ENCODE results near the gene ZC3H7A.

The ZC3H7A gene

GRCh38 chr16:11740567-11740966 lies 56.5 kb downstream of the ZC3H7A start:
- Histone ChIP-seq H3K27ac (ENCODE audit: low read depth in 2 of 2, low read length in 2 of 2) (peak overlapping the region; percentile 98), H3K36me3 (ENCODE audit: control insufficient read depth in 2 of 2, insufficient read depth in 2 of 2, low read length in 2 of 2) (peaks cover 14 to 17% of the 10 kb centered on the region in 2 donors), H3K9me3 (ENCODE audit: control insufficient read depth in 2 of 2, low read length in 2 of 2) (no peaks in the 10 kb centered on the region), H3K4me1 (ENCODE audit: control insufficient read depth in 2 of 2, insufficient read depth in 2 of 2, low read length in 2 of 2) (peaks cover 27 to 33% of the 10 kb centered on the region in 2 donors), H3K9ac (ENCODE audit: low read depth in 1 of 2, low read length in 2 of 2) (peak overlapping the region; percentile 99), H3K4me3 (ENCODE audit: low read length in 2 of 2) (peak overlapping the region; percentile 91 to 93), H3K27me3 (ENCODE audit: control insufficient read depth in 2 of 2, insufficient read depth in 2 of 2, low read length in 2 of 2) (no peaks in the 10 kb centered on the region)

- Histone ChIP-seq H3K9ac (ENCODE audit: low read depth in 1 of 2, low read length in 2 of 2) (peak overlapping the region in 1 of 2 donors; percentile 27), H3K4me1 (ENCODE audit: control insufficient read depth in 2 of 2, insufficient read depth in 2 of 2, low read length in 2 of 2) (peaks cover 25% of the 10 kb centered on the region in 2 donors)
Measured at GRCh38 chr16:11738742-11739544, 58.1 kb downstream of the ZC3H7A start.

GRCh38 chr16:11737713-11738112 lies 59.3 kb downstream of the ZC3H7A start:
- Histone ChIP-seq H3K9ac (ENCODE audit: low read depth in 1 of 2, low read length in 2 of 2) (no peak overlapping the region), H3K9me3 (ENCODE audit: control insufficient read depth in 2 of 2, low read length in 2 of 2) (no peaks in the 10 kb centered on the region), H3K27me3 (ENCODE audit: control insufficient read depth in 2 of 2, insufficient read depth in 2 of 2, low read length in 2 of 2) (no peaks in the 10 kb centered on the region), H3K27ac (ENCODE audit: low read depth in 2 of 2, low read length in 2 of 2) (no peak overlapping the region), H3K36me3 (ENCODE audit: control insufficient read depth in 2 of 2, insufficient read depth in 2 of 2, low read length in 2 of 2) (peaks cover 30 to 32% of the 10 kb centered on the region in 2 donors), H3K4me1 (ENCODE audit: control insufficient read depth in 2 of 2, insufficient read depth in 2 of 2, low read length in 2 of 2) (peaks cover 19 to 23% of the 10 kb centered on the region in 2 donors), H3K4me3 (ENCODE audit: low read length in 2 of 2) (no peak overlapping the region)

More at GRCh38 chr16:11738742-11739544, 58.1 kb downstream of the ZC3H7A start:
- peaks cover 27 to 29% of the 10 kb centered on the region in 2 donors for H3K36me3 ChIP-seq (ENCODE audit: control insufficient read depth in 2 of 2, insufficient read depth in 2 of 2, low read length in 2 of 2)
- H3K4me3 ChIP-seq (ENCODE audit: low read length in 2 of 2) = peak overlapping the region in 1 of 2 donors; percentile 52
- no peak overlapping the region for H3K27ac ChIP-seq (ENCODE audit: low read depth in 2 of 2, low read length in 2 of 2)
- no peaks in the 10 kb centered on the region for H3K27me3 ChIP-seq (ENCODE audit: control insufficient read depth in 2 of 2, insufficient read depth in 2 of 2, low read length in 2 of 2)
- no peaks in the 10 kb centered on the region for H3K9me3 ChIP-seq (ENCODE audit: control insufficient read depth in 2 of 2, low read length in 2 of 2)

- no peak overlapping the region for H3K9ac ChIP-seq (ENCODE audit: low read depth in 1 of 2, low read length in 2 of 2)
- H3K27me3 ChIP-seq (ENCODE audit: control insufficient read depth in 2 of 2, insufficient read depth in 2 of 2, low read length in 2 of 2) = no peaks in the 10 kb centered on the region
- H3K4me1 ChIP-seq (ENCODE audit: control insufficient read depth in 2 of 2, insufficient read depth in 2 of 2, low read length in 2 of 2) = peaks cover 21 to 27% of the 10 kb centered on the region in 2 donors
- H3K9me3 ChIP-seq (ENCODE audit: control insufficient read depth in 2 of 2, low read length in 2 of 2) = no peaks in the 10 kb centered on the region
- H3K27ac ChIP-seq (ENCODE audit: low read depth in 2 of 2, low read length in 2 of 2) = no peak overlapping the region
- peaks cover 37 to 40% of the 10 kb centered on the region in 2 donors for H3K36me3 ChIP-seq (ENCODE audit: control insufficient read depth in 2 of 2, insufficient read depth in 2 of 2, low read length in 2 of 2)
- H3K4me3 ChIP-seq (ENCODE audit: low read length in 2 of 2) = no peak overlapping the region
Measured at GRCh38 chr16:11736903-11737302, 60.2 kb downstream of the ZC3H7A start.

GRCh38 chr16:11735787-11736186 lies 61.3 kb downstream of the ZC3H7A start:
- Histone ChIP-seq H3K4me3 (ENCODE audit: low read length in 2 of 2) (no peak overlapping the region), H3K9ac (ENCODE audit: low read depth in 1 of 2, low read length in 2 of 2) (no peak overlapping the region), H3K4me1 (ENCODE audit: control insufficient read depth in 2 of 2, insufficient read depth in 2 of 2, low read length in 2 of 2) (peaks cover 20 to 21% of the 10 kb centered on the region in 2 donors), H3K36me3 (ENCODE audit: control insufficient read depth in 2 of 2, insufficient read depth in 2 of 2, low read length in 2 of 2) (peaks cover 42 to 48% of the 10 kb centered on the region in 2 donors), H3K27ac (ENCODE audit: low read depth in 2 of 2, low read length in 2 of 2) (no peak overlapping the region), H3K27me3 (ENCODE audit: control insufficient read depth in 2 of 2, insufficient read depth in 2 of 2, low read length in 2 of 2) (no peaks in the 10 kb centered on the region), H3K9me3 (ENCODE audit: control insufficient read depth in 2 of 2, low read length in 2 of 2) (no peaks in the 10 kb centered on the region)

- peaks cover 12 to 14% of the 10 kb centered on the region in 2 donors for H3K4me1 ChIP-seq (ENCODE audit: control insufficient read depth in 2 of 2, insufficient read depth in 2 of 2, low read length in 2 of 2)
- no peak overlapping the region for H3K4me3 ChIP-seq (ENCODE audit: low read length in 2 of 2)
- peak overlapping the region; percentile 16 to 27 for H3K27ac ChIP-seq (ENCODE audit: low read depth in 2 of 2, low read length in 2 of 2)
- H3K9ac ChIP-seq (ENCODE audit: low read depth in 1 of 2, low read length in 2 of 2) = no peak overlapping the region
- no peaks in the 10 kb centered on the region for H3K9me3 ChIP-seq (ENCODE audit: control insufficient read depth in 2 of 2, low read length in 2 of 2)
- no peaks in the 10 kb centered on the region for H3K27me3 ChIP-seq (ENCODE audit: control insufficient read depth in 2 of 2, insufficient read depth in 2 of 2, low read length in 2 of 2)
- peaks cover 51 to 58% of the 10 kb centered on the region in 2 donors for H3K36me3 ChIP-seq (ENCODE audit: control insufficient read depth in 2 of 2, insufficient read depth in 2 of 2, low read length in 2 of 2)
Measured at GRCh38 chr16:11734653-11735043, 62.4 kb downstream of the ZC3H7A start.

- Histone ChIP-seq H3K27me3 (ENCODE audit: control insufficient read depth in 2 of 2, insufficient read depth in 2 of 2, low read length in 2 of 2) (no peaks in the 10 kb centered on the region), H3K4me3 (ENCODE audit: low read length in 2 of 2) (no peak overlapping the region), H3K36me3 (ENCODE audit: control insufficient read depth in 2 of 2, insufficient read depth in 2 of 2, low read length in 2 of 2) (peaks cover 55 to 62% of the 10 kb centered on the region in 2 donors), H3K27ac (ENCODE audit: low read depth in 2 of 2, low read length in 2 of 2) (peak overlapping the region; percentile 16 to 27), H3K9ac (ENCODE audit: low read depth in 1 of 2, low read length in 2 of 2) (no peak overlapping the region), H3K9me3 (ENCODE audit: control insufficient read depth in 2 of 2, low read length in 2 of 2) (no peaks in the 10 kb centered on the region), H3K4me1 (ENCODE audit: control insufficient read depth in 2 of 2, insufficient read depth in 2 of 2, low read length in 2 of 2) (peaks cover 12 to 14% of the 10 kb centered on the region in 2 donors)
Measured at GRCh38 chr16:11734025-11734652, 62.9 kb downstream of the ZC3H7A start.

GRCh38 chr16:11731222-11731621 lies 65.8 kb downstream of the ZC3H7A start:
- Histone ChIP-seq H3K9me3 (ENCODE audit: control insufficient read depth in 2 of 2, low read length in 2 of 2) (no peaks in the 10 kb centered on the region), H3K27me3 (ENCODE audit: control insufficient read depth in 2 of 2, insufficient read depth in 2 of 2, low read length in 2 of 2) (no peaks in the 10 kb centered on the region), H3K27ac (ENCODE audit: low read depth in 2 of 2, low read length in 2 of 2) (no peak overlapping the region), H3K4me3 (ENCODE audit: low read length in 2 of 2) (no peak overlapping the region), H3K4me1 (ENCODE audit: control insufficient read depth in 2 of 2, insufficient read depth in 2 of 2, low read length in 2 of 2) (peaks cover 6 to 9% of the 10 kb centered on the region in 2 donors), H3K36me3 (ENCODE audit: control insufficient read depth in 2 of 2, insufficient read depth in 2 of 2, low read length in 2 of 2) (peaks cover 57 to 61% of the 10 kb centered on the region in 2 donors), H3K9ac (ENCODE audit: low read depth in 1 of 2, low read length in 2 of 2) (no peak overlapping the region)

GRCh38 chr16:11729787-11730186 lies 67.3 kb downstream of the ZC3H7A start:
- H3K9me3 ChIP-seq (ENCODE audit: control insufficient read depth in 2 of 2, low read length in 2 of 2) = no peaks in the 10 kb centered on the region
- H3K4me3 ChIP-seq (ENCODE audit: low read length in 2 of 2) = no peak overlapping the region
- no peaks in the 10 kb centered on the region for H3K27me3 ChIP-seq (ENCODE audit: control insufficient read depth in 2 of 2, insufficient read depth in 2 of 2, low read length in 2 of 2)
- no peak overlapping the region for H3K9ac ChIP-seq (ENCODE audit: low read depth in 1 of 2, low read length in 2 of 2)
- H3K36me3 ChIP-seq (ENCODE audit: control insufficient read depth in 2 of 2, insufficient read depth in 2 of 2, low read length in 2 of 2) = peaks cover 50 to 57% of the 10 kb centered on the region in 2 donors
- H3K27ac ChIP-seq (ENCODE audit: low read depth in 2 of 2, low read length in 2 of 2) = no peak overlapping the region
- H3K4me1 ChIP-seq (ENCODE audit: control insufficient read depth in 2 of 2, insufficient read depth in 2 of 2, low read length in 2 of 2) = peaks cover 6 to 9% of the 10 kb centered on the region in 2 donors

Measured in mucosa of rectum (tissue), 2 donors.